Melanocyte of skin (primary cell): Measurements from ENCODE around the gene C20orf173. TPM values are rescaled to one million over a fixed set of nuclear protein-coding genes. Genes with fewer than 3 reads are reported as not detected.

Source experiments
- total RNA-seq, 2 donors: library from RNA; depleted of rRNA; stranded (reverse); fragments of >200 nt; gene quantifications; 2 replicates each; pipeline ENCODE4 v1.2.3, GENCODE V29; 2012

The C20orf173 gene
- not detected for total RNA-seq

GRCh38 chr20:35529552-35529951 lies at the start of gene C20orf173:
Gene C20orf173 (minus strand): TSS chr20:35529652. CDS start chr20:35529373, 279 bp downstream.

DNA sequence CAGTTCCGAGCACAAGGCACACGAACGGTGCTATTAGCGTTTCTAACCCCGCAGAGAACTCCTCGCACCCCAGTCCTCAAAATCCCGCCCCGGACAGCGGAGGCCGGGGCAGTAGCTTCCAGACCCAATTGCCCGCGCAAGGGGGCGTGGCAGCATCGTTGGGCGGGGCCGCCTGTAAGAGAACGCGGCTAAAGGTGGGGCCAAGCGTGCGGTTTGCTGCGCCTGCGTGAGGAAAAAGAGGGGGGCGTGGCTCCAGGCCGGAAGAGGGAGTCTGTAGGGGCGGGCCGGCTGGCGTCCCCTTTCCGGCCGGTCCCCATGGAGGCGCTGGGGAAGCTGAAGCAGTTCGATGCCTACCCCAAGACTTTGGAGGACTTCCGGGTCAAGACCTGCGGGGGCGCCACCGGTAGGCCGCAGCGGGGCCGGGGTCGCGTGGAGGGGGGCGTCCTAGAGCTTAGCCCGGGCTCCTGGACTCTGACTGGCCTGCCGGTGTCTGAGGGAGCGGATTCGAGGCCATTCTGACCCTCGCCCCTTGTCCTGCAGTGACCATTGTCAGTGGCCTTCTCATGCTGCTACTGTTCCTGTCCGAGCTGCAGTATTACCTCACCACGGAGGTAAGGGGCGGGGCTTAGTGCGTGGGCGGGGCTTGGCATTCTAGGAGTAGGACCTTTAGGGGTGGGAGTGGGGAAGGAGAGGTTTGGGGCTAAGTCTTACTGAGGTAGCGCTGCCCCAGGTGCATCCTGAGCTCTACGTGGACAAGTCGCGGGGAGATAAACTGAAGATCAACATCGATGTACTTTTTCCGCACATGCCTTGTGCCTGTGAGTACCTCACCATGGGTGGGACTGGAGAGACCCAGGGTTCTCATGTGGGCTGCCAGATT lies 12.6 kb upstream of the C20orf173 start, which contains the start of gene ERGIC3:
ERGIC3 (plus strand) TSS at position 296 of the 880 bp plus-strand sequence; CDS start at position 316, 20 bp downstream.

Other genes starting within 250 kb of the C20orf173 start
- 100 to 1,000 TPM in 1 of 2 donors, 10 to 100 TPM in 1; 80.5 to 137 TPM for gene EIF6, start 244.9 kb downstream of the C20orf173 start, total RNA-seq
- not detected for gene FAM83C, start 237.2 kb downstream of the C20orf173 start, total RNA-seq
- gene UQCC1, start 117.7 kb downstream of the C20orf173 start, total RNA-seq, result 10 to 100 TPM; 22.6 to 24.8 TPM
- under 1 TPM in 1 of 2 donors, not detected in 1; under 0.01 TPM for gene GDF5, start 91.4 kb downstream of the C20orf173 start, total RNA-seq
- 10 to 100 TPM; 18.0 to 21.3 TPM for gene CEP250, start 74.1 kb downstream of the C20orf173 start, total RNA-seq
- gene ERGIC3, start 12.4 kb upstream of the C20orf173 start, total RNA-seq, result 100 to 1,000 TPM; 225 to 247 TPM
- 1 to 10 TPM in 1 of 2 donors, under 1 TPM in 1; 1.00 to 2.8 TPM for gene SPAG4, start 86.2 kb upstream of the C20orf173 start, total RNA-seq
- 10 to 100 TPM; 59.2 to 72.6 TPM for gene CPNE1, start 135.2 kb upstream of the C20orf173 start, total RNA-seq
- gene RBM12, start 135.2 kb upstream of the C20orf173 start, total RNA-seq, result 10 to 100 TPM; 42.7 to 46.0 TPM
- 10 to 100 TPM; 30.0 to 31.7 TPM for gene NFS1, start 169.7 kb upstream of the C20orf173 start, total RNA-seq
- gene ROMO1, start 169.8 kb upstream of the C20orf173 start, total RNA-seq, result 100 to 1,000 TPM; 111 to 130 TPM
- gene RBM39, start 212.6 kb upstream of the C20orf173 start, total RNA-seq, result 100 to 1,000 TPM; 162 to 177 TPM
- 10 to 100 TPM; 16.2 to 20.0 TPM for gene PHF20, start 242.4 kb upstream of the C20orf173 start, total RNA-seq